ENCODE measurements around the gene SCAPER.
"Not testable (repeated sequence)": the region's sequence is repeated elsewhere in the genome, so short reads cannot be mapped to it uniquely, and the experiment has no call there.

DNA sequence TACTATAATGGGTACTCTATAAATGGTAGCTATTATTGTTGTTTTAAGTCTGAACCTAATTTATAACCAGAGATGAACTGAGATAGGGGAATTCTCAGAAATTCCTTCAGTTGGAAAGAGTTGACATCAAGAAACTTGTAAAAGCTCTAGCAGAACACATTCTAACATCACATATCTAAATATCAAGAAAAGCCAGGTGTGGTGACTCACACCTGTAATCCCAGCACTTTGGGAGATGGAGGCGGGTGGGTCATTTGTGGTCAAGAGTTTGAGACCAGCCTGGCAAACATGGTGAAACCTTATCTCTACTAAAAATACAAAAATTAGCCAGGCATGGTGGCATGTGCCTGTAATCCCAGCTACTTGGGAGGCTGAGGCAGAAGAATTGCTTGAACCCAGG lies 472.1 kb downstream of the SCAPER start:
- TF ChIP-seq, protein P1, sequence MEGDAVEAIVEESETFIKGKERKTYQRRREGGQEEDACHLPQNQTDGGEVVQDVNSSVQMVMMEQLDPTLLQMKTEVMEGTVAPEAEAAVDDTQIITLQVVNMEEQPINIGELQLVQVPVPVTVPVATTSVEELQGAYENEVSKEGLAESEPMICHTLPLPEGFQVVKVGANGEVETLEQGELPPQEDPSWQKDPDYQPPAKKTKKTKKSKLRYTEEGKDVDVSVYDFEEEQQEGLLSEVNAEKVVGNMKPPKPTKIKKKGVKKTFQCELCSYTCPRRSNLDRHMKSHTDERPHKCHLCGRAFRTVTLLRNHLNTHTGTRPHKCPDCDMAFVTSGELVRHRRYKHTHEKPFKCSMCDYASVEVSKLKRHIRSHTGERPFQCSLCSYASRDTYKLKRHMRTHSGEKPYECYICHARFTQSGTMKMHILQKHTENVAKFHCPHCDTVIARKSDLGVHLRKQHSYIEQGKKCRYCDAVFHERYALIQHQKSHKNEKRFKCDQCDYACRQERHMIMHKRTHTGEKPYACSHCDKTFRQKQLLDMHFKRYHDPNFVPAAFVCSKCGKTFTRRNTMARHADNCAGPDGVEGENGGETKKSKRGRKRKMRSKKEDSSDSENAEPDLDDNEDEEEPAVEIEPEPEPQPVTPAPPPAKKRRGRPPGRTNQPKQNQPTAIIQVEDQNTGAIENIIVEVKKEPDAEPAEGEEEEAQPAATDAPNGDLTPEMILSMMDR (IDR thresholded peaks at IDR 0.05; ENCODE audit: low read depth, low read length, missing input control): not testable (repeated sequence)
- TF ChIP-seq ATF3 (IDR thresholded peaks at IDR 0.05); FOXA1 (IDR thresholded peaks at IDR 0.05); REST (IDR thresholded peaks at IDR 0.05); SP1 (IDR thresholded peaks at IDR 0.05); JUND (IDR thresholded peaks at IDR 0.05); RXRA (IDR thresholded peaks at IDR 0.05); MAX (IDR thresholded peaks at IDR 0.05); HNF4A (conservative IDR thresholded peaks at IDR 0.05); RAD21 (IDR thresholded peaks at IDR 0.05); HNF4G (IDR thresholded peaks at IDR 0.05); ZBTB33 (IDR thresholded peaks at IDR 0.05); EGR1 (IDR thresholded peaks at IDR 0.05; ENCODE audit: low read depth in 2 of 2); TAF1 (conservative IDR thresholded peaks at IDR 0.05): not testable (repeated sequence)
